ENCODE results near the gene GNB1L. TPM values are rescaled to one million over a fixed set of nuclear protein-coding genes. Genes with fewer than 3 reads are reported as not detected.
"Not testable (repeated sequence)": the region's sequence is repeated elsewhere in the genome, so short reads cannot be mapped to it uniquely, and the experiment has no call there.

GNB1L gene
- polyA plus RNA-seq, 3 donors: 3.4 to 6.0 (median 4.8) TPM

DNA sequence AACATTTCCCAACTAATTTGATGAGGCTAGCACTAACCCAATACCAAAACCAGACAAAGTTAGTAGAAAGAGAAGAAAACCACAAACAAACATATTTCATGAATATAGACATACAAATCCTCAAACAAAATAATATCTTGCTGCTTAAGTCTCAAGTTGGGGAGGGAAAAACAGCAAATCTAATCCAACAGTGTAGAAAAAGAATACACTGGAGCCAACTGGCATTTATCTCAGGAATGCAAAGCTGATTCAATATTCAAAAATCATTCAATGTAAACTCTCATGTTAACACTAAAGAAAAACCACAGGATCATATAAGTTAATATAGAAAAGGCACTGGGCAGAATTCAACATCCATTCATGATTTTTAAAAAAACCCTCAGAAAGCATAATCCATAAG, 18.2 kb downstream of the GNB1L start:
- no peaks in the 10 kb centered on the region for H3K9me3 ChIP-seq (replicated peaks in 1 of 2; ENCODE audit: control insufficient read depth in 1 of 2, insufficient read depth in 1 of 2, low read length in 2 of 2)
- TF ChIP-seq, protein P1, sequence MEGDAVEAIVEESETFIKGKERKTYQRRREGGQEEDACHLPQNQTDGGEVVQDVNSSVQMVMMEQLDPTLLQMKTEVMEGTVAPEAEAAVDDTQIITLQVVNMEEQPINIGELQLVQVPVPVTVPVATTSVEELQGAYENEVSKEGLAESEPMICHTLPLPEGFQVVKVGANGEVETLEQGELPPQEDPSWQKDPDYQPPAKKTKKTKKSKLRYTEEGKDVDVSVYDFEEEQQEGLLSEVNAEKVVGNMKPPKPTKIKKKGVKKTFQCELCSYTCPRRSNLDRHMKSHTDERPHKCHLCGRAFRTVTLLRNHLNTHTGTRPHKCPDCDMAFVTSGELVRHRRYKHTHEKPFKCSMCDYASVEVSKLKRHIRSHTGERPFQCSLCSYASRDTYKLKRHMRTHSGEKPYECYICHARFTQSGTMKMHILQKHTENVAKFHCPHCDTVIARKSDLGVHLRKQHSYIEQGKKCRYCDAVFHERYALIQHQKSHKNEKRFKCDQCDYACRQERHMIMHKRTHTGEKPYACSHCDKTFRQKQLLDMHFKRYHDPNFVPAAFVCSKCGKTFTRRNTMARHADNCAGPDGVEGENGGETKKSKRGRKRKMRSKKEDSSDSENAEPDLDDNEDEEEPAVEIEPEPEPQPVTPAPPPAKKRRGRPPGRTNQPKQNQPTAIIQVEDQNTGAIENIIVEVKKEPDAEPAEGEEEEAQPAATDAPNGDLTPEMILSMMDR (IDR thresholded peaks at IDR 0.05): no peak
- no peaks in the 10 kb centered on the region for H3K79me2 ChIP-seq (ENCODE audit: insufficient read depth, low read length)
- Mint-ChIP-seq H3K4me1 (peaks cover 6% of the 10 kb centered on the region), H3K4me3 (no peak overlapping the region), H3K36me3 (no peaks in the 10 kb centered on the region), H3K27ac (no peak overlapping the region), H3K27me3 (ENCODE audit: low read depth in 3 of 3) (peaks cover 0 to 3% (median 2%) of the 10 kb centered on the region in 3 donors), H3K9me3 (no peaks in the 10 kb centered on the region)
- H3K4me1 ChIP-seq (ENCODE audit: control insufficient read depth in 1 of 2, insufficient read depth in 2 of 2, low read length in 2 of 2): no peaks in the 10 kb centered on the region
- H3K4me3 ChIP-seq (replicated peaks in 1 of 3; ENCODE audit: low read depth in 2 of 3, low read length in 3 of 3): no peak overlapping the region
- no peak overlapping the region for H3K4me2 ChIP-seq (replicated peaks; ENCODE audit: extremely low read depth, low read length, poor library complexity, severe bottlenecking)
- intact Hi-C loops (cut with micrococcal nuclease): no loop called here
- no peaks in the 10 kb centered on the region for H3K27me3 ChIP-seq (ENCODE audit: control insufficient read depth in 2 of 2, insufficient read depth in 2 of 2, low read length in 2 of 2)
- H3K36me3 ChIP-seq (replicated peaks in 1 of 2; ENCODE audit: control insufficient read depth in 1 of 2, insufficient read depth in 2 of 2, low read length in 2 of 2): no peaks in the 10 kb centered on the region
- H3K9ac ChIP-seq (ENCODE audit: insufficient read depth, low read length, poor library complexity, severe bottlenecking): no peak overlapping the region
- no peak for DNase-seq
- no peak overlapping the region for H2AFZ ChIP-seq (ENCODE audit: insufficient read depth, low read depth, low read length, poor library complexity, severe bottlenecking)
- H4K20me1 ChIP-seq (ENCODE audit: insufficient read depth, low read length): no peaks in the 10 kb centered on the region
- no peak overlapping the region for H3K27ac ChIP-seq (ENCODE audit: low read depth in 1 of 2, low read length in 2 of 2)

DNA sequence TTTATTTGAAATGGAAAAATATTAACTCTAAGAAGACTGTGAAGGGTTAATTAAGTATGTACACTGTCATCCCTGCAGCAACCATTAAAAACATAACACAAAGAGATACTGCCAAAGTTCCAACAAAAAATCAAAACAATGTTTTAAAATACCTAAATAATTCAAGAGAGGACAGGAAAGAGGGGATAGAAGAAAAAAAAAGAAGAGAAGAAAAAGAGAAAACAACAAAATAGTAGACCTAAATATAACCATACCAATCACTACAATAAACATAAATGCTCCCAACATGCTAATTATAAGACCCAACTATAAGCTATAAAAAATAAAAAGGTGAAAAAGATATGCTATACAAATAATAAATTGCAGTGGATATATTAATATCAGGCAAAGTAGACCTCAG, 20.1 kb downstream of the GNB1L start:
- H3K9me3 Mint-ChIP-seq: peaks cover 0 to 2% (median 0%) of the 10 kb centered on the region in 7 donors
- no peak overlapping the region for H3K27ac Mint-ChIP-seq
- DNase-seq: no peak

DNA sequence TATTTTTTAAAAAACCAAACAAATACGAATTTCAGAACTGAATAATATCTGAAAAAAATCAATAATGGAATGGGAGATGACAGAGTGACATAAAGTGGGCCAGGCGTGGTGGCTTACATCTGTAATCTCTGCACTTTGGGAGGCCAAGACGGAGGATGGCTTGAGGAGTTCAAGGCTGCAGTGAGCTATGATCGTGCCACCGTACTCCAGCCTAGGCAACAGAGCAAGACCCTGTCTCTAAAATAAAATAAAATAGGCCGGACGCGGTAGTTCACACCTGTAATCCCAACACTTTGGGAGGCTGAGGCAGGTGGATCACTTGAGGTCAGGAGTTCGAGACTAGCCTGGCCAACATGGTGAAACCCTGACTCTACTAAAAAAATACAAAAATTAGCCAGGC, 21.3 kb downstream of the GNB1L start:
- H3K4me3 Mint-ChIP-seq; DNase-seq; H3K27me3 ChIP-seq (ENCODE audit: control insufficient read depth in 2 of 2, insufficient read depth in 2 of 2, low read length in 2 of 2); H3K79me2 ChIP-seq (ENCODE audit: insufficient read depth, low read length); H3K9me3 ChIP-seq (replicated peaks in 1 of 2; ENCODE audit: control insufficient read depth in 1 of 2, insufficient read depth in 1 of 2, low read length in 2 of 2); H3K27ac ChIP-seq (ENCODE audit: low read depth in 1 of 2, low read length in 2 of 2); intact Hi-C loops (cut with micrococcal nuclease); H3K4me3 ChIP-seq (replicated peaks in 1 of 3; ENCODE audit: low read depth in 2 of 3, low read length in 3 of 3); H3K9ac ChIP-seq (ENCODE audit: insufficient read depth, low read length, poor library complexity, severe bottlenecking); H3K4me1 ChIP-seq (ENCODE audit: control insufficient read depth in 1 of 2, insufficient read depth in 2 of 2, low read length in 2 of 2); H3K27me3 Mint-ChIP-seq (ENCODE audit: low read depth in 3 of 3); H3K4me1 Mint-ChIP-seq; H4K20me1 ChIP-seq (ENCODE audit: insufficient read depth, low read length); H3K36me3 ChIP-seq (replicated peaks in 1 of 2; ENCODE audit: control insufficient read depth in 1 of 2, insufficient read depth in 2 of 2, low read length in 2 of 2); H3K9me3 Mint-ChIP-seq; H3K4me2 ChIP-seq (replicated peaks; ENCODE audit: extremely low read depth, low read length, poor library complexity, severe bottlenecking); H3K36me3 Mint-ChIP-seq; H2AFZ ChIP-seq (ENCODE audit: insufficient read depth, low read depth, low read length, poor library complexity, severe bottlenecking); H3K27ac Mint-ChIP-seq: not testable (repeated sequence)
- WGBS (ENCODE audit: insufficient coverage): 100% methylated on average over 6 of the region's 9 CpGs

More for the DNA sequence above, 20.1 kb downstream of the GNB1L start:
- Histone ChIP-seq H3K9me3 (replicated peaks in 1 of 2; ENCODE audit: control insufficient read depth in 1 of 2, insufficient read depth in 1 of 2, low read length in 2 of 2) (no peaks in the 10 kb centered on the region), H3K4me1 (ENCODE audit: control insufficient read depth in 1 of 2, insufficient read depth in 2 of 2, low read length in 2 of 2) (no peaks in the 10 kb centered on the region), H3K27ac (ENCODE audit: low read depth in 1 of 2, low read length in 2 of 2) (no peak overlapping the region), H3K4me2 (replicated peaks; ENCODE audit: extremely low read depth, low read length, poor library complexity, severe bottlenecking) (no peak overlapping the region), H3K9ac (ENCODE audit: insufficient read depth, low read length, poor library complexity, severe bottlenecking) (no peak overlapping the region), H3K27me3 (ENCODE audit: control insufficient read depth in 2 of 2, insufficient read depth in 2 of 2, low read length in 2 of 2) (no peaks in the 10 kb centered on the region), H3K36me3 (replicated peaks in 1 of 2; ENCODE audit: control insufficient read depth in 1 of 2, insufficient read depth in 2 of 2, low read length in 2 of 2) (no peaks in the 10 kb centered on the region), H3K4me3 (replicated peaks in 1 of 3; ENCODE audit: low read depth in 2 of 3, low read length in 3 of 3) (no peak overlapping the region), H2AFZ (ENCODE audit: insufficient read depth, low read depth, low read length, poor library complexity, severe bottlenecking) (no peak overlapping the region), H3K79me2 (ENCODE audit: insufficient read depth, low read length) (no peaks in the 10 kb centered on the region), H4K20me1 (ENCODE audit: insufficient read depth, low read length) (no peaks in the 10 kb centered on the region)
- H3K4me1 Mint-ChIP-seq: peaks cover 6% of the 10 kb centered on the region
- intact Hi-C loops (cut with micrococcal nuclease): no loop called here
- H3K36me3 Mint-ChIP-seq: no peaks in the 10 kb centered on the region
- no peak overlapping the region for H3K4me3 Mint-ChIP-seq
- H3K27me3 Mint-ChIP-seq (ENCODE audit: low read depth in 3 of 3): peaks cover 0 to 3% (median 2%) of the 10 kb centered on the region in 3 donors
- TF ChIP-seq, protein P1 (IDR thresholded peaks at IDR 0.05): no peak
